ENCODE measurements around the gene OPN4.

The OPN4 gene

GRCh38 chr10:86685893-86686632 is 31.7 kb downstream of the OPN4 start:
- no peak for DNase-seq
- no peak for TF ChIP-seq EZH2phosphoT487 (IDR thresholded peaks at IDR 0.05; ENCODE audit: low read length)
- TF ChIP-seq EZH2 (optimal IDR thresholded peaks at IDR 0.05; ENCODE audit: low read depth, low read length): no peak
- no peak for TF ChIP-seq CTCF (IDR thresholded peaks at IDR 0.05; ENCODE audit: low read length)
- H3K27ac ChIP-seq (ENCODE audit: low read length): no peak overlapping the region
- peaks cover 31% of the 10 kb centered on the region for H3K27me3 ChIP-seq (replicated peaks; ENCODE audit: insufficient read depth, low read length)
- H3K79me2 ChIP-seq (ENCODE audit: low read length): no peaks in the 10 kb centered on the region
- no peaks in the 10 kb centered on the region for H3K9me2 ChIP-seq (replicated peaks; ENCODE audit: insufficient read depth, low read length)
- no peaks in the 10 kb centered on the region for H3K9me3 ChIP-seq (replicated peaks; ENCODE audit: insufficient read depth, low read length)
- no peaks in the 10 kb centered on the region for H3K36me3 ChIP-seq (replicated peaks; ENCODE audit: insufficient read depth, low read length)
- H3F3A ChIP-seq (ENCODE audit: insufficient read depth, low read length): no peaks in the 10 kb centered on the region
- no peak overlapping the region for H3K4me2 ChIP-seq (ENCODE audit: low read depth, low read length)
- no peak overlapping the region for H3K4me3 ChIP-seq (ENCODE audit: low read length)
- no peaks in the 10 kb centered on the region for H3K4me1 ChIP-seq (ENCODE audit: low read length)
- no peak overlapping the region for H3K9ac ChIP-seq (ENCODE audit: low read length)
- H2AFZ ChIP-seq (ENCODE audit: low read length): no peak overlapping the region
- H4K20me1 ChIP-seq (ENCODE audit: insufficient read depth, low read length): no peaks in the 10 kb centered on the region

- H3K27ac ChIP-seq (ENCODE audit: low read length): no peak overlapping the region
Observed at GRCh38 chr10:86686972-86687371, 32.6 kb downstream of the OPN4 start.

GRCh38 chr10:86687750-86688149 is 33.4 kb downstream of the OPN4 start:
- Histone ChIP-seq H3K4me1 (ENCODE audit: low read length) (no peaks in the 10 kb centered on the region), H3K27ac (ENCODE audit: low read length) (no peak overlapping the region), H3K36me3 (replicated peaks; ENCODE audit: insufficient read depth, low read length) (no peaks in the 10 kb centered on the region), H3K9me2 (replicated peaks; ENCODE audit: insufficient read depth, low read length) (no peaks in the 10 kb centered on the region), H3K9me3 (replicated peaks; ENCODE audit: insufficient read depth, low read length) (no peaks in the 10 kb centered on the region), H3K4me2 (ENCODE audit: low read depth, low read length) (no peak overlapping the region), H3K27me3 (replicated peaks; ENCODE audit: insufficient read depth, low read length) (peaks cover 18% of the 10 kb centered on the region; the same call in 1 of the 2 replicates), H3K79me2 (ENCODE audit: low read length) (no peaks in the 10 kb centered on the region), H3K4me3 (ENCODE audit: low read length) (no peak overlapping the region), H3K9ac (ENCODE audit: low read length) (no peak overlapping the region), H2AFZ (ENCODE audit: low read length) (no peak overlapping the region), H3F3A (ENCODE audit: insufficient read depth, low read length) (no peaks in the 10 kb centered on the region), H4K20me1 (ENCODE audit: insufficient read depth, low read length) (no peaks in the 10 kb centered on the region)
- no peak for DNase-seq
- TF ChIP-seq EZH2phosphoT487 (IDR thresholded peaks at IDR 0.05; ENCODE audit: low read length) (no peak), EZH2 (optimal IDR thresholded peaks at IDR 0.05; ENCODE audit: low read depth, low read length) (no peak), CTCF (IDR thresholded peaks at IDR 0.05; ENCODE audit: low read length) (no peak)

More at GRCh38 chr10:86686972-86687371, 32.6 kb downstream of the OPN4 start:
- Histone ChIP-seq H3K9ac (ENCODE audit: low read length) (no peak overlapping the region), H3K4me2 (ENCODE audit: low read depth, low read length) (no peak overlapping the region), H3K27me3 (replicated peaks; ENCODE audit: insufficient read depth, low read length) (peaks cover 26% of the 10 kb centered on the region), H2AFZ (ENCODE audit: low read length) (no peak overlapping the region), H3K9me2 (replicated peaks; ENCODE audit: insufficient read depth, low read length) (no peaks in the 10 kb centered on the region), H3K4me1 (ENCODE audit: low read length) (no peaks in the 10 kb centered on the region), H3K79me2 (ENCODE audit: low read length) (no peaks in the 10 kb centered on the region), H3K9me3 (replicated peaks; ENCODE audit: insufficient read depth, low read length) (no peaks in the 10 kb centered on the region), H3K36me3 (replicated peaks; ENCODE audit: insufficient read depth, low read length) (no peaks in the 10 kb centered on the region), H4K20me1 (ENCODE audit: insufficient read depth, low read length) (no peaks in the 10 kb centered on the region), H3F3A (ENCODE audit: insufficient read depth, low read length) (no peaks in the 10 kb centered on the region), H3K4me3 (ENCODE audit: low read length) (no peak overlapping the region)
- TF ChIP-seq EZH2phosphoT487 (IDR thresholded peaks at IDR 0.05; ENCODE audit: low read length): no peak
- TF ChIP-seq EZH2 (optimal IDR thresholded peaks at IDR 0.05; ENCODE audit: low read depth, low read length): no peak
- TF ChIP-seq CTCF (IDR thresholded peaks at IDR 0.05; ENCODE audit: low read length): no peak
- no peak for DNase-seq

Measured in MM.1S (cell line).